GM18907 (cell line): ENCODE results near the gene TEX51.
A peak's percentile ranks its signal among the peaks of the same experiment; 100 is the strongest.

Experiments
- ATAC-seq: cut with Tn5 transposase; IDR thresholded peaks from one replicate; pipeline ENCODE4 v1.9.1; 2021; ENCODE audit warnings: mild to moderate bottlenecking, moderate library complexity; ENCODE audit not compliant: unreplicated experiment

Gene TEX51

GRCh38 chr2:126898636-126899035, at the start of gene TEX51:
TEX51 (plus strand) TSS chr2:126898890; CDS start chr2:126898919, 29 bp downstream.
- ATAC-seq: no peak

- ATAC-seq: no peak
These were observed 49.6 kb upstream of the TEX51 start for GRCh38 chr2:126849054-126849453.

- ATAC-seq: no peak
These were observed 49.2 kb upstream of the TEX51 start for GRCh38 chr2:126849486-126849885.

- no peak for ATAC-seq
These were observed 48.6 kb upstream of the TEX51 start for GRCh38 chr2:126849991-126850535.

- ATAC-seq: no peak
These were observed 47.8 kb upstream of the TEX51 start for GRCh38 chr2:126850940-126851339.

- ATAC-seq: no peak
These were observed 46.9 kb upstream of the TEX51 start for GRCh38 chr2:126851756-126852155.

- no peak for ATAC-seq
These were observed 46.3 kb upstream of the TEX51 start for GRCh38 chr2:126852361-126852760.

GRCh38 chr2:126855606-126856005, 43.1 kb upstream of the TEX51 start:
- ATAC-seq: no peak

- ATAC-seq: no peak
These were observed 42.3 kb upstream of the TEX51 start for GRCh38 chr2:126856403-126856802.

GRCh38 chr2:126857502-126857901, 41.2 kb upstream of the TEX51 start:
- ATAC-seq: no peak

- ATAC-seq: no peak
These were observed 40.7 kb upstream of the TEX51 start for GRCh38 chr2:126858013-126858412.

GRCh38 chr2:126858436-126858835, 40.3 kb upstream of the TEX51 start:
- ATAC-seq: no peak

GRCh38 chr2:126858991-126859390, 39.7 kb upstream of the TEX51 start:
- ATAC-seq: no peak

- no peak for ATAC-seq
These were observed 39.1 kb upstream of the TEX51 start for GRCh38 chr2:126859631-126860030.

GRCh38 chr2:126860385-126860784, 38.3 kb upstream of the TEX51 start:
- ATAC-seq: no peak

- ATAC-seq: no peak
These were observed 36.0 kb upstream of the TEX51 start for GRCh38 chr2:126862730-126863129.

GRCh38 chr2:126863336-126864015, 35.2 kb upstream of the TEX51 start:
- peak; percentile 82 for ATAC-seq

GRCh38 chr2:126864861-126865260, 33.8 kb upstream of the TEX51 start:
- ATAC-seq: no peak

- ATAC-seq: no peak
These were observed 32.2 kb upstream of the TEX51 start for GRCh38 chr2:126866451-126866850.

GRCh38 chr2:126874961-126875360, 23.7 kb upstream of the TEX51 start:
- no peak for ATAC-seq

GRCh38 chr2:126876631-126877030, 22.1 kb upstream of the TEX51 start:
- ATAC-seq: no peak

- ATAC-seq: no peak
These were observed 21.6 kb upstream of the TEX51 start for GRCh38 chr2:126877041-126877440.
